NCI-H526 treated with DMSO at 0.1 percent for 48 hours (cell line): ENCODE results near the gene TAS2R40.
"Not testable (repeated sequence)": the region's sequence is repeated elsewhere in the genome, so short reads cannot be mapped to it uniquely, and the experiment has no call there.

Experiments
- DNase-seq: peaks from one replicate; lab custom pipeline; 2025; lab: John Stamatoyannopoulos, UW

The TAS2R40 gene

GRCh38 chr7:143250822-143251221, 29.0 kb downstream of the TAS2R40 start:
- no peak for DNase-seq

- no peak for DNase-seq
These were observed 30.2 kb downstream of the TAS2R40 start for GRCh38 chr7:143252006-143252405.

DNA sequence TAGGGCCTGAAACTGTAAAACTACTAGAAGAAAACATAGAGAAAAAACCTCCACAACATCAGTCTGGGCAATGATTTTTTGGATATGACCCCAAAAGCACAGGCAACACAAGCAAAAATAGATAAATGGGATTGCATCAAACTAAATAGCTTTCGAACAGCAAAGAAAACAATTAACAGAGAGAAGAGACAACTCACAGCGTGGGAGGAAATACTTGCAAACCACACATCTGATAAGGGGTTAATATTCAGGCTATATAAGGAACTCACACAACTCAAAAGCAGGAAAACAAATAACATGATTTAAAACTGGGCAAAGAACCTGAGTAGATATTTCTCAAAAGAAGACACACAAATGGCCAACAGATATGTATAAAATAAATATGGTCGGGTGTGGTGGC, 33.7 kb downstream of the TAS2R40 start:
- DNase-seq: no peak

DNA sequence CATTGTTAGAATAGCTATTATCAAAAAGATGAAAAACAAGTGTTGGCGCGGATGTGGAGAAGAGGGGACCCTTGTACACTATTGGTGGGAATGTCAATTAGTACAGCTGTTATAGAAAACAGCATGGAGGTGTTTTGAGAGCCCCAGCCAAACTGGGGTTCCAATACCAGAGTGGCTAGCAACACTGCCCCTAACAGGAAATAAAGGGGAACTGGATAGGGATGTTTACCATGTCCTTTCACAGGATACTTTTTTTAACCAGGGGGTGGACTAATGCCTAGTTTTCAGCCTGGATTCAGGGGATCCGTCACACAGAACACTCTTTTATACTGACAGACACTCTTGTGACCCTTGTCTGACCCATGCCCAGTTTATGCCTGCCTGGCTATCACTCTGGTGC, 34.5 kb downstream of the TAS2R40 start:
- no peak for DNase-seq

GRCh38 chr7:143256932-143257331, 35.1 kb downstream of the TAS2R40 start:
- no peak for DNase-seq

DNA sequence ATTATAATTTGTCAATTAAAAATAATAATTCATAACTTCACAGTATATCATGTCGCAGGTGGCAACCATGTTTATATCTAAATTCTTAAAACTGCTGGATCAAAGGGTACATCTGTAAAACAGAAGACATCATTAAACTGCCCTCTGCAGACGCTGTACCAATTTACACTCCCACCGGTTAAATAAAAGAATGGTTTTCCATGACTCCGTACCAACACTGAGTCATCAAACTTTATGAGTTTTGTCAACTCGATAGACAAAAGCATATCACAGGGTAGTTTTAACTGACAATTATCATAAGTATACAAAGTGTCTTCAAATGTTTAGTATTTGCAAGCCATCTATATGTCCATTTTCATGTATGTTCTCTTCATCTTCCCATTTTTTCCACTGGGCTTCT, 35.7 kb downstream of the TAS2R40 start:
- DNase-seq: no peak

DNA sequence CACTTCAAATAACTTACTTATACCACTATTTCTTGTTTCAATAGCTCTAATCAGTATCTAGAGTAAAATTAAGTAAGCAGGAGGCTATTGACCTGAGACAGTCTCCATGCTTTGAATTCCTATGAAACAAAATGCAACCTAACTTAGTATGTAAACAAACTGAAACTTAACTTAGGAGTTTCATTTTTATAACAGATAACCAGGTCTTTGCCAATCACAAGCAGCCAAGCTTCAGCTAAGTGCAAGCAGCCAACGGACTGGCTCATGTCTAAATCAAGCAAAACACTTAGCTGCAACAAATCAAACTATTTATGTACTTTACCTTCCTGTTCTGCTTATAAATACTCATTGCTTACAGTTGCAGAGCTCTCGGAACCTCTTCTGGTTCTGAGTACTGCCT, 37.0 kb downstream of the TAS2R40 start:
- DNase-seq: no peak

DNA sequence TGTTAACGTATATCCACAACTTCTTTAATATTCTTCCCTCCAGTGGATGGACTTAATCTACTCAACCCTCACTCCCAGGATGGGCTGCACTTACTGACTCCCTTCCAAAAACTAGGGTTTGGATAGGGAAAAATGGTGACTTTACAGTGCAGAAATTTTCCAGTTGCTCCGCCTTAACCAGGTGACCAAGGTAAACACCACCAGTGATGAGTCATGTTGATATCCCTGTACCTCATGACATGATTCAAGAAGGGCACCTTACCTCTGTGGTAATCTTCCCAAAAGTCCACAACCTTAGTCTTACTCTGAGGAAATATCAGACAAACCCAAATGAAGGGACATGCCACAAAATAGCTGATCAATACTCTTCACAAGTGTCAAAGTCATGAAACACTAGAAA, 37.9 kb downstream of the TAS2R40 start:
- DNase-seq: no peak

GRCh38 chr7:143261901-143262300, 40.1 kb downstream of the TAS2R40 start:
- no peak for DNase-seq

- peak; percentile 65 for DNase-seq
These were observed 41.7 kb downstream of the TAS2R40 start, which contains the start of gene GSTK1 for GRCh38 chr7:143263266-143264195. TSS of gene GSTK1 (plus strand) at chr7:143263441. CDS start at chr7:143263514, 73 bp downstream.

DNA sequence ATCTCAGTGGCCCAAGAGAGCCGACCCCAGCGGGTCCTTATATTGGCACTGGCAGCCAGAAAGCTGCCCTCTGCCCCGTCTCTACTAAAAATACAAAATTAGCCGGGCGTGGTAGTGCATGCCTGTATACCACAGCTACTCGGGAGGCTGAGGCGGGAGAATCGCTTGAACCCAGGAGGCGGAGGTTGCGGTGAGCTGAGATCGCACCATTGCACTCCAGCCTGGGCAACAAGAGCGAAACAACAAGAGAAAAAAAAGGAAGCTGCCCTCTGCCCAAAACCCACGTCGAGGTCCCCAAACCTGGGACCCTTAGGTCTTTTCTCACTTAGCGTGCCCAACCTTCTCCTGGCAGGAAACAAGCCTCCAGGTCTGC, 42.3 kb downstream of the TAS2R40 start:
- not testable (repeated sequence) for DNase-seq

- no peak for DNase-seq
These were observed 43.3 kb downstream of the TAS2R40 start for GRCh38 chr7:143265017-143265693.

DNA sequence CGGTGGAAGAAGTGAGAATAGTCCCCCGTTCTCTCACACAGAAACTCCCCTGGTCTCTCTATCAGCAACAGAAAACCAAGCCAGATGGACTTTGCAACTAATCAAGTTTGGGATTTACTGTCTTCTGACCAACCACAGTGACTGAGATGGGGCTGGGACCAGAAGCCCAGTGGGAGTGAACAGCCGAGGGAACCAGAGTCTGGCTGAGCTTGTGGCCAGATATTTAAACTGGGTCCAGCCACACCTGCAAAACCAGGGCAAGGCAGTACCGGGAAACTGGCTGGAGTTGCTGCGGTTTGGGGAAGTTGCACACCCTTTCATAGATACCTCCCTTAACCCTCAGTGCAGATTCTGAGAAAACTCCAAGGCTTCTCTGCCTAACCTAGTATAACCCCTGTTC, 47.4 kb downstream of the TAS2R40 start:
- DNase-seq: no peak

- DNase-seq: no peak
These were observed 49.4 kb downstream of the TAS2R40 start for GRCh38 chr7:143271240-143271639.
